Hepatocyte (in vitro differentiated cells): Measurements from ENCODE around the gene TRAPPC5. TPM values are rescaled to one million over a fixed set of nuclear protein-coding genes. Genes with fewer than 3 reads are reported as not detected.

Experiments used
- DNase-seq: peaks from one replicate; pipeline ENCODE4 v3.0.0-alpha.2; 2016; ENCODE audit warnings: low spot score
- H2AFZ ChIP-seq: fragments of 200-600 bp; sonication (generic); 2 replicates; pipeline ENCODE4 v1.6.0; 2016; ENCODE audit warnings: antibody characterized with exemption, mild to moderate bottlenecking
- H3K27ac ChIP-seq: fragments of 200-600 bp; sonication (generic); 2 replicates; pipeline ENCODE4 v1.5.1; 2016; ENCODE audit warnings: mild to moderate bottlenecking
- H3K27me3 ChIP-seq: fragments of 200-600 bp; sonication (generic); 2 replicates; pipeline ENCODE4 v1.6.1; 2016
- H3K36me3 ChIP-seq: fragments of 200-600 bp; sonication (generic); replicated peaks from 2 replicates; pipeline ENCODE4 v1.5.1; 2016; ENCODE audit warnings: low read depth; ENCODE audit not compliant: insufficient read depth
- H3K4me1 ChIP-seq: fragments of 200-600 bp; sonication (generic); 2 replicates; pipeline ENCODE4 v1.5.1; 2016; ENCODE audit warnings: mild to moderate bottlenecking, moderate library complexity; ENCODE audit not compliant: insufficient read depth
- H3K4me2 ChIP-seq: fragments of 200-600 bp; sonication (generic); 2 replicates; pipeline ENCODE4 v1.6.0; 2016
- H3K4me3 ChIP-seq: fragments of 200-600 bp; sonication (generic); 2 replicates; pipeline ENCODE4 v1.5.1; 2016; ENCODE audit warnings: mild to moderate bottlenecking
- H3K79me2 ChIP-seq: fragments of 200-600 bp; sonication (generic); 2 replicates; pipeline ENCODE4 v1.6.0; 2017; ENCODE audit warnings: mild to moderate bottlenecking
- H3K9me2 ChIP-seq: fragments of 200-600 bp; sonication (generic); replicated peaks from 2 replicates; pipeline ENCODE4 v1.6.0; 2017; ENCODE audit warnings: mild to moderate bottlenecking; ENCODE audit not compliant: insufficient read depth
- H3K9me3 ChIP-seq: fragments of 200-600 bp; sonication (generic); 2 replicates; pipeline ENCODE4 v1.5.1; 2016; ENCODE audit warnings: low read depth, mild to moderate bottlenecking
- H4K20me1 ChIP-seq: fragments of 200-600 bp; sonication (generic); 2 replicates; pipeline ENCODE4 v1.6.0; 2016; ENCODE audit warnings: mild to moderate bottlenecking; ENCODE audit not compliant: insufficient read depth, poor library complexity, severe bottlenecking
- CTCF ChIP-seq: fragments of 200-600 bp; sonication (generic); IDR thresholded peaks from 2 replicates; pipeline ENCODE4 v1.5.1; 2016; ENCODE audit warnings: antibody characterized with exemption, mild to moderate bottlenecking; ENCODE audit not compliant: poor library complexity
- EZH2 ChIP-seq: fragments of 200-600 bp; sonication (generic); IDR thresholded peaks from 2 replicates; pipeline ENCODE4 v1.6.1; 2016; ENCODE audit warnings: antibody characterized with exemption, mild to moderate bottlenecking, borderline replicate concordance
- EZH2phosphoT487 ChIP-seq: fragments of 200-600 bp; sonication (generic); IDR thresholded peaks from one replicate; pipeline ENCODE4 v1.6.1; 2018; ENCODE audit warnings: antibody characterized with exemption, mild to moderate bottlenecking, low read depth, moderate library complexity; ENCODE audit not compliant: unreplicated experiment, severe bottlenecking
- WGBS: methylation state at CpG from one replicate; pipeline ENCODE4 v1.1.6; 2016; ENCODE audit warnings: low lambda C conversion rate; ENCODE audit errors: missing lambda C conversion rate; 5-methylcytosine and 5-hydroxymethylcytosine counted together
- polyA plus RNA-seq: library from polyadenylated mRNA; unstranded; fragments of >200 nt; fragmentation: Nextera tagmentation; extraction: Ambion mirVana; gene quantifications from 2 replicates; pipeline ENCODE4 v1.2.1, GENCODE V29; 2016
- total RNA-seq: library from RNA; depleted of rRNA; stranded (reverse); fragments of >200 nt; gene quantifications from 2 replicates; pipeline ENCODE4 v1.2.3, GENCODE V29; 2014

TRAPPC5 gene
- total and polyA plus RNA-seq, 2 experiments from 2014 or later: 80.4 to 175 TPM

GRCh38 chr19:7633698-7634097 lies 46.9 kb upstream of the TRAPPC5 start, which contains the start of gene PCP2:
TSS of gene PCP2 (minus strand) at chr19:7633719. CDS start at chr19:7633457, 262 bp downstream.
- Histone ChIP-seq H3K36me3 (no peaks in the 10 kb centered on the region), H3K4me2 (no peak within 1 kb of the TSS), H3K27ac (no peak within 1 kb of the TSS), H3K9me3 (no peaks in the 10 kb centered on the region), H3K27me3 (no peaks in the 10 kb centered on the region), H3K4me1 (peaks cover 10% of the 10 kb centered on the region), H2AFZ (no peak within 1 kb of the TSS), H4K20me1 (no peaks in the 10 kb centered on the region), H3K4me3 (no peak within 1 kb of the TSS), H3K79me2 (peaks cover 36% of the 10 kb centered on the region), H3K9me2 (no peaks in the 10 kb centered on the region)
- TF ChIP-seq EZH2phosphoT487: no peak
- no peak for TF ChIP-seq EZH2
- TF ChIP-seq CTCF: no peak
- DNase-seq: no peak
- 28% methylated on average over 2 of the region's 2 CpGs for WGBS

- no peak for DNase-seq
- Histone ChIP-seq H4K20me1 (no peaks in the 10 kb centered on the region), H3K9me3 (no peaks in the 10 kb centered on the region), H3K79me2 (peaks cover 20% of the 10 kb centered on the region), H3K27me3 (no peaks in the 10 kb centered on the region), H3K27ac (no peak overlapping the region), H3K4me2 (no peak overlapping the region), H3K4me3 (no peak overlapping the region), H2AFZ (no peak overlapping the region), H3K4me1 (peaks cover 5% of the 10 kb centered on the region), H3K36me3 (no peaks in the 10 kb centered on the region), H3K9me2 (no peaks in the 10 kb centered on the region)
- TF ChIP-seq CTCF (no peak), EZH2 (no peak), EZH2phosphoT487 (no peak)
- WGBS: 65% methylated on average over 6 of the region's 6 CpGs
Observed at GRCh38 chr19:7635670-7636069, 45.0 kb upstream of the TRAPPC5 start.

GRCh38 chr19:7636317-7636690 lies 44.3 kb upstream of the TRAPPC5 start:
- no peaks in the 10 kb centered on the region for H3K36me3 ChIP-seq
- H3K4me2 ChIP-seq: peak overlapping the region; percentile 80
- H3K9me3 ChIP-seq: no peaks in the 10 kb centered on the region
- no peak overlapping the region for H3K4me3 ChIP-seq
- H3K27ac ChIP-seq: no peak overlapping the region
- H3K79me2 ChIP-seq: peaks cover 15% of the 10 kb centered on the region
- TF ChIP-seq CTCF (no peak), EZH2 (no peak), EZH2phosphoT487 (no peak)
- peaks cover 4% of the 10 kb centered on the region for H3K4me1 ChIP-seq
- peak overlapping the region; percentile 82 for H2AFZ ChIP-seq
- H3K9me2 ChIP-seq: no peaks in the 10 kb centered on the region
- no peaks in the 10 kb centered on the region for H4K20me1 ChIP-seq
- no peaks in the 10 kb centered on the region for H3K27me3 ChIP-seq
- DNase-seq: no peak
- WGBS: 88% methylated on average over 16 of the region's 16 CpGs
